Right lobe of liver (tissue), 6 donors: ENCODE measurements around the gene EXOSC1. TPM values are rescaled to one million over a fixed set of nuclear protein-coding genes. Genes with fewer than 3 reads are reported as not detected.

ENCODE experiments used
- ATAC-seq, 4 donors: fragments of 200-7000 bp; cut with Tn5 transposase; one replicate each; pipeline ENCODE4 v1.9.1; 2020; ENCODE audit warnings: mild to moderate bottlenecking in 4 of 4, moderate library complexity in 4 of 4
- DNase-seq, 3 donors: peaks; one replicate each; pipeline ENCODE4 v3.0.0-alpha.2; 2020
- H3K27ac ChIP-seq, 3 donors: fragments of 200-600 bp; one replicate each; pipeline ENCODE4 v1.8.0; 2022
- H3K27me3 ChIP-seq, 2 donors: fragments of 200-600 bp; one replicate each; pipeline ENCODE4 v1.8.0; 2022
- H3K36me3 ChIP-seq, 4 donors: fragments of 200-600 bp; sonication (generic) in 1 of 4; one replicate each; pipeline versions ENCODE4 v1.5.1 to v1.8.0; 2017 to 2022; ENCODE audit warnings: control low read depth in 1 of 4
- H3K4me1 ChIP-seq, 4 donors: fragments of 200-600 bp; sonication (generic) in 1 of 4; one replicate each; pipeline versions ENCODE4 v1.5.1 to v1.8.0; 2017 to 2022; ENCODE audit warnings: control low read depth in 1 of 4
- H3K4me3 ChIP-seq, 3 donors: fragments of 200-600 bp; one replicate each; pipeline ENCODE4 v1.8.0; 2022
- H3K9me3 ChIP-seq, 4 donors: fragments of 200-600 bp; sonication (generic) in 1 of 4; one replicate each; pipeline versions ENCODE4 v1.5.1 to v1.8.0; 2017 to 2022; ENCODE audit warnings: control low read depth in 1 of 4
- POLR2A ChIP-seq: fragments of 450-650 bp; IDR thresholded peaks from one replicate; pipeline ENCODE4 v1.6.1; 2017; ENCODE audit warnings: antibody characterized with exemption, mild to moderate bottlenecking
- WGBS: methylation state at CpG from one replicate; pipeline ENCODE4 v1.1.6; 2018; ENCODE audit warnings: low coverage, low lambda C conversion rate; ENCODE audit not compliant: insufficient coverage; ENCODE audit errors: missing lambda C conversion rate; 5-methylcytosine and 5-hydroxymethylcytosine counted together
- intact Hi-C, 2 donors: fragments of 100-400 bp; cut with DNase I; formaldehyde crosslinking; loops; one replicate each; pipeline versions ENCODE4 v1.11.2 to v1.14.1; 2022
- total RNA-seq, 6 experiments: library from RNA; depleted of rRNA in 2 of 6; stranded (reverse); fragments of >200 nt in 2 of 6; fragmentation: NEBNext Ultra II Directional in 3 of 6; extraction: Animal tissue kit (Norgen Biotek cat#: 25700) in 3 of 6; gene quantifications; one replicate each; pipeline versions ENCODE4 v1.1.0 to v1.2.4, GENCODE V29; 2016 to 2023
- TF ChIP-seq, protein P1 (sequence below), 4 donors: fragments of 200-600 bp in 3 of 4; fragments of 450-650 bp in 1 of 4; IDR thresholded peaks; one replicate each; pipeline versions ENCODE4 v1.5.1 to v1.8.0; 2016 to 2022; ENCODE audit warnings: antibody characterized with exemption in 4 of 4, mild to moderate bottlenecking in 2 of 4
- donor health status: DM: no; HTN: yes; CAD: no.
- donor health status: DM: no; HTN: no; CAD: no.
- donor health status: DM: no; HTN: no; CAD: no.
- donor health status: DM: no; HTN: yes; CAD: no.
- donor health status: DM: no; HTN: yes; CAD: no.

The EXOSC1 gene
- total RNA-seq, 6 experiments from 2014 or later = 9.2 to 19.1 (median 11.8) TPM

DNA sequence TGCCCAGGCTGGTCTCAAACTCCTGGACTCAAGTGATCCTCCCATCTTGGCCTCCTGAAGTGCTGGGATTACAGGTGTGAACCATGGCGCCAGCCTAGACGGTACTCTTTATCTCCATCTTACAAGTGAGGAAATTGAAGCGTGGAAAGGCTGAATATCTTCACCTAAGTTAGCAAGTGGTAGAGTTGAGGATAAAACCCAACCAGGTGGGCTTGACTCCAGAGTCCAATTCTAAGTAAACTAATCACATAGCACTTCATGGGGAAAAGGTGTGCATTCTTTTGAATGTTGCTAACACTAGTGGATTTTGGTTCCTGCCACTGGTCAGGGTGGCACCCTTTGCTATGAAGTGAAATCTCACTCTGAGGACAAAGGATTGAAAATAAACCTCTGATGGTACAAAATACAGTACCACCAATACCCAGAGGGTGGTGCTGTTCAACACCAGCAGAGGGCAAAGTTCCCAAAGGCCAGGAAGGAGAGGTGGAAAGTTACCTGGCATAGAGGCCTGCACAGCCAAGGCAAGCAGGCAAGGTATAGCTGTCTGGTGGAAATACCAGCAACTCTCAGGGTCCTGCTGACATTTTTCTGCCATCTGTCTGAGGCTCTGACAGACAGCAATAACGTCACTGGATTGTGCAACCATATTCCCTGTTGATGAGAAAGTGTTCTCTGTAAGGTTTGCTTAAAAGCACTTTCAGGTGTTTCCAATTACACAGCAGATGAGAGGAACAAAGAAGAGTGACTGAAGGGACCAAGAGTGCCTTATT lies 17.7 kb upstream of the EXOSC1 start:
- ATAC-seq = peak; percentile 92 to 97 (median 92)
- H3K4me3 ChIP-seq = no peak overlapping the region
- no peak overlapping the region for H3K27ac ChIP-seq
- H3K9me3 ChIP-seq = no peaks in the 10 kb centered on the region
- peaks cover 0 to 5% (median 0%) of the 10 kb centered on the region in 4 donors for H3K4me1 ChIP-seq
- no peak for TF ChIP-seq POLR2A
- TF ChIP-seq, protein P1, sequence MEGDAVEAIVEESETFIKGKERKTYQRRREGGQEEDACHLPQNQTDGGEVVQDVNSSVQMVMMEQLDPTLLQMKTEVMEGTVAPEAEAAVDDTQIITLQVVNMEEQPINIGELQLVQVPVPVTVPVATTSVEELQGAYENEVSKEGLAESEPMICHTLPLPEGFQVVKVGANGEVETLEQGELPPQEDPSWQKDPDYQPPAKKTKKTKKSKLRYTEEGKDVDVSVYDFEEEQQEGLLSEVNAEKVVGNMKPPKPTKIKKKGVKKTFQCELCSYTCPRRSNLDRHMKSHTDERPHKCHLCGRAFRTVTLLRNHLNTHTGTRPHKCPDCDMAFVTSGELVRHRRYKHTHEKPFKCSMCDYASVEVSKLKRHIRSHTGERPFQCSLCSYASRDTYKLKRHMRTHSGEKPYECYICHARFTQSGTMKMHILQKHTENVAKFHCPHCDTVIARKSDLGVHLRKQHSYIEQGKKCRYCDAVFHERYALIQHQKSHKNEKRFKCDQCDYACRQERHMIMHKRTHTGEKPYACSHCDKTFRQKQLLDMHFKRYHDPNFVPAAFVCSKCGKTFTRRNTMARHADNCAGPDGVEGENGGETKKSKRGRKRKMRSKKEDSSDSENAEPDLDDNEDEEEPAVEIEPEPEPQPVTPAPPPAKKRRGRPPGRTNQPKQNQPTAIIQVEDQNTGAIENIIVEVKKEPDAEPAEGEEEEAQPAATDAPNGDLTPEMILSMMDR (IDR thresholded peaks at IDR 0.05) = peak; percentile 84 to 89 (median 88)
- intact Hi-C loops = loop anchor here (5.0 to 10.0 kb wide), 2 partner anchors 81 to 89 kb away; no protein-coding TSS in a partner anchor
- WGBS = 62% methylated on average over 4 of the region's 4 CpGs
- peak in 1 of 3 donors; percentile 61 for DNase-seq
- H3K36me3 ChIP-seq = peaks cover 6 to 82% (median 44%) of the 10 kb centered on the region in 4 donors
- H3K27me3 ChIP-seq = no peaks in the 10 kb centered on the region

- TF ChIP-seq, protein P1 (IDR thresholded peaks at IDR 0.05) = no peak
- no peak for TF ChIP-seq POLR2A
- ATAC-seq (no peak), DNase-seq (no peak)
- H3K4me3 ChIP-seq = no peak overlapping the region
- intact Hi-C loops = loop anchor here (5.0 to 10.0 kb wide), 2 partner anchors 82 to 90 kb away; no protein-coding TSS in a partner anchor
- peaks cover 6 to 79% (median 45%) of the 10 kb centered on the region in 4 donors for H3K36me3 ChIP-seq
- no peak overlapping the region for H3K27ac ChIP-seq
- no peaks in the 10 kb centered on the region for H3K27me3 ChIP-seq
- no peaks in the 10 kb centered on the region for H3K9me3 ChIP-seq
- H3K4me1 ChIP-seq = peaks cover 0 to 5% (median 0%) of the 10 kb centered on the region in 4 donors
- WGBS = 90% methylated on average over 2 of the region's 2 CpGs
These were observed 16.5 kb upstream of the EXOSC1 start for GRCh38 chr10:97462309-97462708.

GRCh38 chr10:97459933-97460332 lies 14.1 kb upstream of the EXOSC1 start:
- intact Hi-C loops = loop anchor here (5.0 to 10.0 kb wide), 2 partner anchors 85 to 92 kb away; no protein-coding TSS in a partner anchor
- ATAC-seq (no peak), DNase-seq (no peak)

DNA sequence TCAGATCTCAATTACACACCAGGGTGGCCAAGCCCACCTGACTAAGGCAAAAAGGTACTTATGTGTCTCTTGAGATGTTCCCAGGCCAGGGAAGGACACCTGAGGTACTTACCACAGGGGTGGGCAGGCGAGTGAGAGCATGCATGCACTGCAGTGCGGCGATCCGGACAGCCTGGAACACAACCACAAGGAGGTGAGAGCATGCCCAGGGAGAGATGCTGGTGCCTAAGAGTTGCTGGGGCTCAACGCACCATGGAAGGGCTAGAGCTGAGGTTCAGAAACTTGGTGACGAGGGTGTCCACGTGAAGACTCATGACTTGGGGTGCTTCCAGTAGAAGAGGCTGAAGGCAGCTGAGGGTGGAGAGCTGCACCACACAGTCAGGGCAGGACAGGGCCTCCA lies 13.3 kb upstream of the EXOSC1 start:
- DNase-seq = no peak
- peaks cover 0 to 11% (median 4%) of the 10 kb centered on the region in 4 donors for H3K4me1 ChIP-seq
- WGBS = 80% methylated on average over 3 of the region's 7 CpGs
- H3K4me3 ChIP-seq = no peak overlapping the region
- no peaks in the 10 kb centered on the region for H3K9me3 ChIP-seq
- intact Hi-C loops = no loop called here
- no peak overlapping the region for H3K27ac ChIP-seq
- TF ChIP-seq, protein P1 (IDR thresholded peaks at IDR 0.05) = no peak
- no peak for TF ChIP-seq POLR2A
- no peak for ATAC-seq
- H3K27me3 ChIP-seq = no peaks in the 10 kb centered on the region
- H3K36me3 ChIP-seq = peaks cover 6 to 74% (median 38%) of the 10 kb centered on the region in 4 donors

More at GRCh38 chr10:97459933-97460332, 14.1 kb upstream of the EXOSC1 start:
- H3K9me3 ChIP-seq = no peaks in the 10 kb centered on the region
- 74% methylated on average over 6 of the region's 7 CpGs for WGBS
- no peak overlapping the region for H3K27ac ChIP-seq
- peaks cover 0 to 6% (median 1%) of the 10 kb centered on the region in 4 donors for H3K4me1 ChIP-seq
- peaks cover 6 to 77% (median 42%) of the 10 kb centered on the region in 4 donors for H3K36me3 ChIP-seq
- H3K27me3 ChIP-seq = no peaks in the 10 kb centered on the region
- TF ChIP-seq, protein P1 (IDR thresholded peaks at IDR 0.05) = no peak
- TF ChIP-seq POLR2A = no peak
- no peak overlapping the region for H3K4me3 ChIP-seq
